Osteoblast (primary cell): Measurements from ENCODE around the gene C9orf43. TPM values are rescaled to one million over a fixed set of nuclear protein-coding genes. Genes with fewer than 3 reads are reported as not detected.

Experiments used
- DNase-seq: peaks from one replicate; pipeline ENCODE4 v3.0.0; 2011; ENCODE audit warnings: low spot score, mixed read lengths; ENCODE audit not compliant: insufficient read length; ENCODE audit errors: missing footprints
- H2AFZ ChIP-seq: 2 replicates; pipeline ENCODE4 v1.6.0; 2011; ENCODE audit warnings: mild to moderate bottlenecking, low read length
- H3K27ac ChIP-seq: 2 replicates; pipeline ENCODE4 v1.5.1; 2011; ENCODE audit warnings: mild to moderate bottlenecking, low read depth, low read length, moderate library complexity
- H3K27me3 ChIP-seq: 2 replicates; pipeline ENCODE4 v1.6.0; 2012; ENCODE audit warnings: mild to moderate bottlenecking, control low read depth, inconsistent platforms, low read length, moderate library complexity; ENCODE audit not compliant: insufficient read depth
- H3K36me3 ChIP-seq: 2 replicates; pipeline ENCODE4 v1.5.1; 2011; ENCODE audit warnings: mild to moderate bottlenecking, low read length, control low read depth, moderate library complexity; ENCODE audit not compliant: insufficient read depth
- H3K4me1 ChIP-seq: 2 replicates; pipeline ENCODE4 v1.5.1; 2011; ENCODE audit warnings: mild to moderate bottlenecking, low read length, control low read depth, moderate library complexity; ENCODE audit not compliant: insufficient read depth
- H3K4me2 ChIP-seq: 2 replicates; pipeline ENCODE4 v1.6.0; 2011; ENCODE audit warnings: mild to moderate bottlenecking, low read length; ENCODE audit not compliant: insufficient read depth
- H3K4me3 ChIP-seq: fragments of 200-600 bp; sonication (generic); 3 replicates; pipeline ENCODE4 v1.5.1; 2012; ENCODE audit warnings: mild to moderate bottlenecking, low read length, inconsistent platforms; ENCODE audit not compliant: insufficient read depth
- H3K79me2 ChIP-seq: 2 replicates; pipeline ENCODE4 v1.6.0; 2012; ENCODE audit warnings: mild to moderate bottlenecking, low read length, control low read depth, inconsistent platforms; ENCODE audit not compliant: insufficient read depth
- H3K9me3 ChIP-seq: 2 replicates; pipeline ENCODE4 v1.5.1; 2011; ENCODE audit warnings: low read depth, low read length, control low read depth
- H4K20me1 ChIP-seq: 2 replicates; pipeline ENCODE4 v1.6.0; 2012; ENCODE audit warnings: mild to moderate bottlenecking, low read length, control low read depth; ENCODE audit not compliant: insufficient read depth
- total RNA-seq: library from RNA; depleted of rRNA; stranded (reverse); fragments of >200 nt; gene quantifications from 2 replicates; pipeline ENCODE4 v1.2.3, GENCODE V29; 2012
- TF ChIP-seq, protein P1 (sequence below): IDR thresholded peaks from 2 replicates; pipeline ENCODE4 v1.5.1; 2011; ENCODE audit warnings: mild to moderate bottlenecking, low read depth, low read length, moderate library complexity; ENCODE audit errors: extremely low read depth

Gene C9orf43
- total RNA-seq, 1 donor: 0.36 TPM

DNA sequence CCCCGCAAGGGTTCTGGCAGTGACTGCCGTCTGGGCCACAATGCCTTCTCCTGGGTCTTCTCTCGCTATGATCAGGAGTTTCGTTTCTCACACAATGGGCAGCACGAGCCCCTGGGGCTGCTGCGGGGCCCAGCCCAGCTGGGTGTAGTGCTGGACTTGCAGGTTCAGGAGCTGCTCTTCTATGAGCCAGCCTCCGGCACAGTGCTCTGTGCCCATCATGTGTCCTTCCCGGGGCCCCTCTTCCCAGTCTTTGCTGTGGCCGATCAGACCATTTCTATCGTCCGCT lies 40.7 kb upstream of the C9orf43 start:
- Histone ChIP-seq H3K27me3 (no peaks in the 10 kb centered on the region), H3K4me3 (no peak overlapping the region), H4K20me1 (no peaks in the 10 kb centered on the region), H3K9me3 (no peaks in the 10 kb centered on the region), H3K79me2 (no peaks in the 10 kb centered on the region), H3K4me1 (no peaks in the 10 kb centered on the region), H3K36me3 (peaks cover 4% of the 10 kb centered on the region), H3K27ac (no peak overlapping the region), H2AFZ (no peak overlapping the region), H3K4me2 (no peak overlapping the region)
- no peak for DNase-seq
- TF ChIP-seq, protein P1, sequence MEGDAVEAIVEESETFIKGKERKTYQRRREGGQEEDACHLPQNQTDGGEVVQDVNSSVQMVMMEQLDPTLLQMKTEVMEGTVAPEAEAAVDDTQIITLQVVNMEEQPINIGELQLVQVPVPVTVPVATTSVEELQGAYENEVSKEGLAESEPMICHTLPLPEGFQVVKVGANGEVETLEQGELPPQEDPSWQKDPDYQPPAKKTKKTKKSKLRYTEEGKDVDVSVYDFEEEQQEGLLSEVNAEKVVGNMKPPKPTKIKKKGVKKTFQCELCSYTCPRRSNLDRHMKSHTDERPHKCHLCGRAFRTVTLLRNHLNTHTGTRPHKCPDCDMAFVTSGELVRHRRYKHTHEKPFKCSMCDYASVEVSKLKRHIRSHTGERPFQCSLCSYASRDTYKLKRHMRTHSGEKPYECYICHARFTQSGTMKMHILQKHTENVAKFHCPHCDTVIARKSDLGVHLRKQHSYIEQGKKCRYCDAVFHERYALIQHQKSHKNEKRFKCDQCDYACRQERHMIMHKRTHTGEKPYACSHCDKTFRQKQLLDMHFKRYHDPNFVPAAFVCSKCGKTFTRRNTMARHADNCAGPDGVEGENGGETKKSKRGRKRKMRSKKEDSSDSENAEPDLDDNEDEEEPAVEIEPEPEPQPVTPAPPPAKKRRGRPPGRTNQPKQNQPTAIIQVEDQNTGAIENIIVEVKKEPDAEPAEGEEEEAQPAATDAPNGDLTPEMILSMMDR: no peak

DNA sequence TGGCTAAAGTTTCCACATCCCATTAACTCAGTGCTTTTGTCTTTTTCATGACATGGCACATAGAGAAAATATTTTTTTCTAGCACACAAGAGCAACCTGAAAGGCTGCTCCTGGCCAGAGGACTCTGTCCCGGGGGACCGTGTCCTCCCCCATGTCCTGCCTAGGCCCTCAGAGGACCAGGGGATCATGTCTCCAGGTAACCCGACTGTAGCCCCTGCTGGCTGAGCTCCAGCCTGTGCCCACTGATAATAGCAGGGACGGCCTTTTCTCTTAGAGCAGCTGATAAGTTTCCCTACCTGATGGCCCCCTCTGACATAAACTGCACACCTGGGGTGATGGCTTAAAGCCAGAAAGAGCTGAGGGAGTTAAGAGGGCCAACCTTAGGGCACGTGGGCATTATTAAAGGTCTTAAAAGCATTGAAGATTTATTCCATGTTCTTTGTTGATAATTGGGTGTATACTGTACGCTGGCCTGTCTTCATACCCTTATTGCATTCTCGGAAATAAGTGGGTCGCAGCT lies 39.7 kb upstream of the C9orf43 start:
- no peak overlapping the region for H3K27ac ChIP-seq
- no peaks in the 10 kb centered on the region for H3K27me3 ChIP-seq
- no peaks in the 10 kb centered on the region for H4K20me1 ChIP-seq
- H3K4me2 ChIP-seq: no peak overlapping the region
- H3K36me3 ChIP-seq: peaks cover 4% of the 10 kb centered on the region
- TF ChIP-seq, protein P1: no peak
- no peak for DNase-seq
- no peaks in the 10 kb centered on the region for H3K79me2 ChIP-seq
- H3K4me1 ChIP-seq: no peaks in the 10 kb centered on the region
- no peak overlapping the region for H3K4me3 ChIP-seq
- no peaks in the 10 kb centered on the region for H3K9me3 ChIP-seq
- no peak overlapping the region for H2AFZ ChIP-seq

DNA sequence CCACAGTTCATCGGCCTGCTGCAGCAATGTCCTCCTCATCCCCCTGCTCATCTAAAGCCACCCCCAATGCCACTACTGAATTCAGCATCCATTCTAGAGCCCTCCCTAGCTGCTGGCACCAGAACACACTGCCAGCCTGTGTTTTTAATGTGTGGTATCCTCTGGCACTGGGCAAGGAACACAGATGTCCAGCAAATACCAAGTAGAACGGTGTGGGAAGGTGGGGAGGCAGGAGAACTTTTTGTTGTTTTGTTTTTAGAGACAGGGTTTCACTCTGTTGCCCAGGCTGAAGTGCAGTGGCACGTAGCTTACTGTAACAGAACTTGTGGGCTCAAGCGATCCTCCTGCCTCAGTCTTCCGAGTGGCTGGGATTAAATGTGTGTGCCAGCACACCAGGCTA lies 38.5 kb upstream of the C9orf43 start:
- H3K4me1 ChIP-seq: no peaks in the 10 kb centered on the region
- H4K20me1 ChIP-seq: no peaks in the 10 kb centered on the region
- no peak for DNase-seq
- TF ChIP-seq, protein P1: no peak
- H3K27ac ChIP-seq: no peak overlapping the region
- H3K4me2 ChIP-seq: no peak overlapping the region
- no peak overlapping the region for H3K4me3 ChIP-seq
- H3K9me3 ChIP-seq: no peaks in the 10 kb centered on the region
- H3K79me2 ChIP-seq: no peaks in the 10 kb centered on the region
- H3K27me3 ChIP-seq: no peaks in the 10 kb centered on the region
- no peak overlapping the region for H2AFZ ChIP-seq
- H3K36me3 ChIP-seq: peaks cover 4% of the 10 kb centered on the region

DNA sequence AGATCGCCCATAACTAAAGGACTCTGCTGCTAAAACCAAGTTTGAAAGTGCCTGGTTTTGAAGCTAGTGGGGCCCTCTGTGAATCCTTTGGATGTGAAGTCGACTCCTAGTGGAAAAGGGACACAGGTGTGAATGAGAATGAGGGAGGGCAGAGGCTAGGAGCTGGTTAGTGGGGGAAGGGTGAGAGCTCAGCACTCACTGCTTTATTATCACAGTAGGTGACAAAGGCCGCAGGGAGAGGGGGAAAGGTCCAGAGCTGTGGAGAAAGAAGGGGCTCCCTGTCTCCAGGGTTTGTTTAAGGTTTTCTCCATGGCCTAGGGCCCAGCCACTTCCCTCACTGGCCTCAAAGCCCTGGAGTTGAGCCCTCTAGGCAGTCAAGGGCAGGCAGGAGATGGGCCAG lies 37.3 kb upstream of the C9orf43 start:
- Histone ChIP-seq H3K4me3 (no peak overlapping the region), H3K4me2 (no peak overlapping the region), H3K36me3 (peaks cover 4% of the 10 kb centered on the region), H2AFZ (no peak overlapping the region), H3K27me3 (no peaks in the 10 kb centered on the region), H3K4me1 (no peaks in the 10 kb centered on the region), H3K27ac (no peak overlapping the region), H3K9me3 (no peaks in the 10 kb centered on the region), H3K79me2 (no peaks in the 10 kb centered on the region), H4K20me1 (no peaks in the 10 kb centered on the region)
- DNase-seq: no peak
- TF ChIP-seq, protein P1: no peak
